Midbrain (tissue), 1 donor: Measurements from ENCODE around the gene SLC13A5.
"Not testable (repeated sequence)": the region's sequence is repeated elsewhere in the genome, so short reads cannot be mapped to it uniquely, and the experiment has no call there.

Experiments used
- DNase-seq: peaks from one replicate; lab custom pipeline; 2025; lab: John Stamatoyannopoulos, UW

Gene SLC13A5

GRCh38 chr17:6713130-6713917 is at the start of gene SLC13A5:
SLC13A5 (minus strand) TSS chr17:6713369; CDS start chr17:6713333, 36 bp downstream.
- peak; percentile 20 for DNase-seq

DNA sequence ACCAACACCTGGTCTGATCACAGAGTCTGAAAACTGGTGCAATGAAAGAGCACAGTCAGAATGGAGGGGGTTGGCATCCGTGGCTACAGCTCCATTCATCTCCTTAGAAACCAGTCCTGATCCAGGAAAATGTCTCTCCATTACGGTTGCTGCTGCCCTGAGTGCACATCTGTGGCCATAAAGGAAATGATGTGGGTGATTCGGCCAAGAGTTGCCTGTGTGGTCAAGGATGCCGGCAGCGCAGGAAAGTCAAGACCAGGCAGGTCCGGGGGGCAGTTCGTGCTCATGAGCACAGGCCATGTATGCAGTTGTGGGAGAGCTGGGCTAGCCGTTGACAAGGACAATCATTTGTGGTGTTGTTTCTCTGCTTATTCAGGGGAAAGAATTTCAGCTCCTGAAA is 48.6 kb upstream of the SLC13A5 start:
- DNase-seq: no peak

- DNase-seq: no peak
Observed at GRCh38 chr17:6757747-6758146, 44.6 kb upstream of the SLC13A5 start.

DNA sequence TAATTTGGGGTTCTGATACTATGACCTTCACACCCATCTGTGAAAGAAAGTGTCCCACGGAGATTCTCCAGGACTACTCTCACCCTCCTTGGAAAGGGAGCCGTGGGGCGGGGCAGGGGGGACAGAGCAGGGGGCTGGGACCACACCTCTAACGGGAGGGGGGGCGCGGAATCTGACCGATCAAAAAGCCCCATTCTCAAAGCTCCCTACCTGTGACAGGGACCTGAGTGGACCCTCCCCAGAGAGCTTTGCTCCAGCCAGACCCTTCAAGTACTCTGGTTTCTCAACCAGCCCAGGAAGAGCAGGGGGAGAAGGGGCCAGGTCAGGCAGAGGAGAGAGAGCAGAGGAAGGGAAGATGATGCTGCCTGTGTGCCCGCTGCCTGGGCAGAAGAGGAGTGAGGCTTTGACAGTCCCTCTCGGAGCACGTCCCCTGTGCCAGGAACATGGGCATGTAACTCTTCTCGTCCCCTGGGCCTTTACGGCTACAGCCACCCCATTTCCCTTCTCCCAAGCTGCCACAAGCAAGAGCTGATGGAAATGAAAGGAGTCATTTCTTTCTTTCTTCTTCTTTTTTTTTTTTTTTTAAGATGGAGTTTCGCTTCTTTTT is 43.4 kb upstream of the SLC13A5 start:
- no peak for DNase-seq

DNA sequence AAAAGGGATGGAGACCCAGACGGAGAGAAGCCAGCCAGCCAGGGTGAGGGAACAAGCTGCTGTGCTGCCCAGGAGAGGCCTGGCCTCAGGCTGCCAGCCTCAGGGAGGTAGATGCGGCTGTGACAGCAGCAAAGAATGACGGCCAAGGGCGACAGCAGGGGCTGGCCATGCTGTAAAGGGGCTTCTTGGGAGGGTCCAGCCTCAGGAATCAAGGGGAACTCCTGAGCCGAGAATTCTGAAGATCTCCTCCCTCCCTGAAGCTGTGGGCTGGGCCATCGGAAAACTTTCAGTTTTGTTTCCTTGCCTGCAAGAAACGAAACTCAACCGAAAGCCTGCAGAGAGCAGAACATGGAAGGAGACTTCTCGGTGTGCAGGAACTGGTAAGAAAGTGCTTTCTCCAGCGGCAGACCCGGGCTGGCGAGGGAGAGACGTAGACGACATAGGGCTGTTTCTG is 42.6 kb upstream of the SLC13A5 start, which contains the start of gene XAF1:
Gene XAF1 (plus strand): TSS at position 316 of the 454 bp plus-strand sequence. CDS start 33 bp downstream, at position 349.
- peak; percentile 3 for DNase-seq

DNA sequence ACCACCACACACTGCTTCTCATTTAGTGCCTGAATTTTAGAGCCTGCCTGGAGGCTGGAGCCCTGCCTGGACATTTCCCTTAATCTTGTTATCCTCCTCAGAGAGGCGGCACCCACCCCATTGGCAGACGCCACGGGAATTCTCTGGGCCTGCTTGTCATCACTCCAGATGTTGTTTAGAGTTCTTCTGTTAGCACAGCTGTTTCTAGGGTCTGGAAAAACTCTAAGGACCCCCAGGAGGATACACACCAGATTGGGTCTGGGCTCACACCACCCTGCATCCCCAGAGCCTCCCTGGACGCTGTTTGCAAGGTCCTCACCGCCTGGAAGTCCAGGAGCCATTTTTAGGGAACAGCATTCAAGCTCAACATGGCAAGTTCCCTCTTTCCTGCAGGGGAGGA is 42.1 kb upstream of the SLC13A5 start:
- no peak for DNase-seq

DNA sequence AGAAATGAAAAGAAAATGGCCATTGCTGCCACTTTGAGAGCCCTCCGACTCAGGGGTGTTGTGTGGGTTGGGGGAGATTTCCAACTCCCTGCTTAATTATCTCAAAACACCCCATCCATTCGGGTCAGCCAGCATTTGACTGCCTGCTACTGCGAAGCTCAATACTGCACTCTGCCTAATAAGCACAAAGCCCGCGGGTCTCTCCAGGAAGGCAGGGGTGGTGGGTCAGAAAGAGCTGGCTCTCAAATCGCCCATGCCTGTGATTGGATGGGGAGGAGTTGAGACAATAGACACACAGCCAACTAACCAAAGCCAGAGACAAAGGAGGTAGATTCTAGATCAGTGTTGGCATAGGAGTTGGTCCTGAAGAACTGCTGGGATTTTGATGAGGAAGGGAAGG is 40.4 kb upstream of the SLC13A5 start:
- DNase-seq: no peak

- no peak for DNase-seq
Observed at GRCh38 chr17:6753006-6753445, 39.9 kb upstream of the SLC13A5 start.

- DNase-seq: peak; percentile 27
Observed at GRCh38 chr17:6752068-6752909, 39.1 kb upstream of the SLC13A5 start.

- DNase-seq: no peak
Observed at GRCh38 chr17:6749519-6749918, 36.4 kb upstream of the SLC13A5 start.

GRCh38 chr17:6748617-6749016 is 35.4 kb upstream of the SLC13A5 start:
- DNase-seq: no peak

GRCh38 chr17:6746665-6747064 is 33.5 kb upstream of the SLC13A5 start:
- DNase-seq: not testable (repeated sequence)

GRCh38 chr17:6729531-6729930 is 16.4 kb upstream of the SLC13A5 start:
- no peak for DNase-seq

- DNase-seq: no peak
Observed at GRCh38 chr17:6724009-6724408, 10.8 kb upstream of the SLC13A5 start.

GRCh38 chr17:6721744-6722143 is 8.6 kb upstream of the SLC13A5 start:
- DNase-seq: no peak

DNA sequence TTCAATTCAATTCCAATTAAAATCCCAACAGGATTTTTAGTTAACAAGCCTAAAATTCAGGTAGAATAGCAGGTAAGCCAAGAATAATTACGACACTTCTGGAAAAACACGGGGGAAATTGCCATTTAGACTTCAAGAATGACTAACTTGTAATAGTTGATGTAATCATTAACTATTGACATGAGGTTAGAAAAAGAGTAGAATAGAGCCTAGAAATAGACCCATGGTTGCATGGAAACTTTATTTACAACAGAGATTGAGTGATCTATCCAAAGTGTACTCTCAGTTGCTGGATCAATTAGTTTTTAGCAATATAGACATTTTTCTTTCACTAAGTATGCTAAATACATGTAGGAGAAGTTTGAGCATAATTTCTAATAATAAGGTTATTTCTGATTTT is 3.6 kb upstream of the SLC13A5 start:
- DNase-seq: no peak

GRCh38 chr17:6714315-6714874 is 1.2 kb upstream of the SLC13A5 start:
- no peak for DNase-seq

GRCh38 chr17:6713918-6714271 is 726 bp upstream of the SLC13A5 start:
- DNase-seq: no peak

- DNase-seq: no peak
Observed at GRCh38 chr17:6712854-6713129, 377 bp downstream of the SLC13A5 start.

DNA sequence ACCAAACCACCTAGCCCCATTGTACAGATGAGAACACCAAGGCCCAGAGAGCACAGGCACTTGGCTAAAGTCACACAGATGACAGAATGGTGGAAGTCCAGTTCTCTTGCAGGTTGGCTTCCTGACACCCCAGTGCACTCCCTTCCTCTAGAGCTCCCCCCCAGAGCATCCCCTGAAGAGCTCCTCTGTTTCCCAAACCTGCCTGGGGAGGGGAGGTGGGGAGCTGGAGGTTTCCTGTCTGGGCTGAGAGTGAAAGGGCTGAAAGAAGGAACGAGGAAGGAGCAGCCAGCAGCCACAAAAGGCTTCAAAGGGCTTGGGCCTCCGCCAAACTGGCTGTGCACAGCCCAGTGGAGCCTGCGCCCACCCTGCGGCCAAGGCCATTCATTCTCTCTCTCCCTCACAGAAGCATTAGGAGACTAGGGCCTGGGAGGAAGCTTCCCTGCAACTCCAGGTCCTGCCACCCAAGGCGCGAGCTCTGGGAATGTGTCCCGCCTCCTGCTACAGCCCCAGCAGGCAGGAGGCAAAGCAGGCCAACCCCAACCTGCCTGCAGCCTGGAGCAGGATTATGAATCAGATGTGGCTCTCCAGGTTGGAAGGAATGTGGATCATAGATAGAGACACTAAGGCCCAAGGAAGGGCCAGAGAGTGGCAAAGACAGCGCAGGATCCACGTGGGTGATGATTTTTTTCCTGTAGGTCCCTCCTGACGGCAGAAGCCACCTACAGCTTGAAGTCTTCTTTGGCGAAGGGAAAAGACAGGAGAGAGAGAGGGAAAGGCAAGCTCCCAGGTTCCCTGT is 913 bp downstream of the SLC13A5 start:
- peak; percentile 70 for DNase-seq

- DNase-seq: no peak
Observed at GRCh38 chr17:6711681-6712057, 1.5 kb downstream of the SLC13A5 start.
